HG03064 (cell line): ENCODE data around the gene AP3B2.
"Not testable (repeated sequence)": the region's sequence is repeated elsewhere in the genome, so short reads cannot be mapped to it uniquely, and the experiment has no call there.

Experiments
- ATAC-seq: cut with Tn5 transposase; IDR thresholded peaks from one replicate; pipeline ENCODE4 v1.9.1; 2021; ENCODE audit warnings: low read depth; ENCODE audit not compliant: unreplicated experiment

Gene AP3B2, protein sequence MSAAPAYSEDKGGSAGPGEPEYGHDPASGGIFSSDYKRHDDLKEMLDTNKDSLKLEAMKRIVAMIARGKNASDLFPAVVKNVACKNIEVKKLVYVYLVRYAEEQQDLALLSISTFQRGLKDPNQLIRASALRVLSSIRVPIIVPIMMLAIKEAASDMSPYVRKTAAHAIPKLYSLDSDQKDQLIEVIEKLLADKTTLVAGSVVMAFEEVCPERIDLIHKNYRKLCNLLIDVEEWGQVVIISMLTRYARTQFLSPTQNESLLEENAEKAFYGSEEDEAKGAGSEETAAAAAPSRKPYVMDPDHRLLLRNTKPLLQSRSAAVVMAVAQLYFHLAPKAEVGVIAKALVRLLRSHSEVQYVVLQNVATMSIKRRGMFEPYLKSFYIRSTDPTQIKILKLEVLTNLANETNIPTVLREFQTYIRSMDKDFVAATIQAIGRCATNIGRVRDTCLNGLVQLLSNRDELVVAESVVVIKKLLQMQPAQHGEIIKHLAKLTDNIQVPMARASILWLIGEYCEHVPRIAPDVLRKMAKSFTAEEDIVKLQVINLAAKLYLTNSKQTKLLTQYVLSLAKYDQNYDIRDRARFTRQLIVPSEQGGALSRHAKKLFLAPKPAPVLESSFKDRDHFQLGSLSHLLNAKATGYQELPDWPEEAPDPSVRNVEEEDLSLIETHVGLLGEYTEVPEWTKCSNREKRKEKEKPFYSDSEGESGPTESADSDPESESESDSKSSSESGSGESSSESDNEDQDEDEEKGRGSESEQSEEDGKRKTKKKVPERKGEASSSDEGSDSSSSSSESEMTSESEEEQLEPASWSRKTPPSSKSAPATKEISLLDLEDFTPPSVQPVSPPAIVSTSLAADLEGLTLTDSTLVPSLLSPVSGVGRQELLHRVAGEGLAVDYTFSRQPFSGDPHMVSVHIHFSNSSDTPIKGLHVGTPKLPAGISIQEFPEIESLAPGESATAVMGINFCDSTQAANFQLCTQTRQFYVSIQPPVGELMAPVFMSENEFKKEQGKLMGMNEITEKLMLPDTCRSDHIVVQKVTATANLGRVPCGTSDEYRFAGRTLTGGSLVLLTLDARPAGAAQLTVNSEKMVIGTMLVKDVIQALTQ

GRCh38 chr15:82709421-82710207, at the start of gene AP3B2:
AP3B2 (minus strand) TSS chr15:82709875; CDS start chr15:82709706, 169 bp downstream.
- peak; percentile 97 for ATAC-seq

DNA sequence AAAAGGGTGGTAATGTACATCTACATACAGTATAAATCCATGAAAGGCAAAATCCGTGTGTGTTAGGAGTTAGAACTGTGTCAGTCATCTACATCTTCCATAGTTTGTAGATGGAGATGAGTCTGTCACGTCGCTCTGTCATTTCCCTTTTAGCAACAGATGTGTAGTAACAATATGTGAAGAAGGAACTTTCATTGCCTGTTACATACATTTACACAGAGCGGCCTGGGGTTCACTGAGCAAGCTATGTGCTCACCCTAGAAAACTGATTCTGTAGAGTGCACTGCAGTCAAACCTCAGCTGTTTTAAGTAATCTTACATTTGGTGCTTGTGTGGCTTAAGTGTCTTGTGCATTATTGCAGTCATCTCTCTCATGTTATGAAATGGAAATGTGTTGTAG, 41.6 kb upstream of the AP3B2 start:
- ATAC-seq: no peak

- peak; percentile 23 for ATAC-seq
Measured at GRCh38 chr15:82750831-82751180, 41.1 kb upstream of the AP3B2 start.

DNA sequence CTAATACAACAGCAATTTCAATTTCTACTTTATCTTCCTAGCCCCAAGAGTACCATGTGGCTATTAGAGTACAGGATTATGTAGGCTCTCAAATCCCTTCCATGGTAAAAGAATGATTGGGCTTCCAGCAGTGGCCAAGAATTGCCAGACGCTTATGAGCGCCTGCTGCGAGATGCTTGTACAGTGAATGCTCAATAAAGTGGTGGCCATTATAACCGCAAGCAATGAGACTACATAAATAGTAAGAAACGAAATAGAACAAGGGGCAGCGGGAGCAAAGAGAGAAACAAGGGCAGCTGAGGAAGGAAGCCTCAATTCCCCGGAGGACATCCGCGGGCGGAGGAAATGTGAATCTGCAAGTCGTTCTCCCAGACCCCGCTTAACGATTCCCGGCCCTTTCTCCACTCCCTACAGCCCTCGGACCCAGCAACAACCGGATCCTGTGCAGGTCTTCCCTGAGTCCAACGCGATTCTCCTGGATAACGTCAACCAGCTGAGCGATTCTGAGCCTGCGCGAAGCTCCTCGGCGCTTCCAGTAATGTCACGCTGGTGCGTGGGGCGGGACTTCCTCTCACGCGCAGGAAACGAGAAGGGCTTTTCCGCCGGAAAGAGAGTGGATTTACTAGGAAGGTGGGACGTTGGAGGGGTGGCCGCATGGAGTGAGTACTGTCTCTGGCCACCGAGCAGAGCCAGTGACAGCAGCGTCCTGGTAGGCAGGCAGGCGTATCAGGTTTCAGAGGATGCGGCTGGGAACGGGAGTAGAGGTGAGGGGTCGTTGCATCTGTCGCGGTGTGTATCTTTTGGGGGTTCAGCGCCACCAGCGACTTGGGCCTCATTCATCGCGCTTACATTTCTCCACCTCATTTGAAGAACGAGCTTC, 40.5 kb upstream of the AP3B2 start:
- peak; percentile 96 for ATAC-seq

- no peak for ATAC-seq
Measured at GRCh38 chr15:82748315-82748714, 38.6 kb upstream of the AP3B2 start.

DNA sequence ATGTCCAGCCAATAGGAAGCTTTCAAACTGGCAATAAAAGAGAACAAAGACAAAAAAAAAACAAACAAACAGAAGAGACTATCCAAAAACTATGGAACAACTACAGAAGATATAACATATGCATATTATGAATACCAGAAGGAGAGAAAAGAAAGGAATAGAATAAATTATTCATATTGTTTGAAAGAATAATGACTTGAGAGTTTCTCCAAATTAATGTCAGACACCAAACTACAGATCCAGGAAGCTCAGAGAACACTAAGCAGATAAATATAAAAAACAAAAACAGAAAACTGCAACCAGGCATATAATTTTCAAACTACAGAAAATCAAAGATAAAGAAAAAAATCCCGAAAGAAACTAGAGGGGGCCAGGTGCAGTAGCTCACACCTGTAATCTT, 34.1 kb upstream of the AP3B2 start:
- ATAC-seq: no peak

- ATAC-seq: no peak
Measured at GRCh38 chr15:82742134-82742533, 32.5 kb upstream of the AP3B2 start.

GRCh38 chr15:82739086-82739485, 29.4 kb upstream of the AP3B2 start:
- ATAC-seq: no peak

DNA sequence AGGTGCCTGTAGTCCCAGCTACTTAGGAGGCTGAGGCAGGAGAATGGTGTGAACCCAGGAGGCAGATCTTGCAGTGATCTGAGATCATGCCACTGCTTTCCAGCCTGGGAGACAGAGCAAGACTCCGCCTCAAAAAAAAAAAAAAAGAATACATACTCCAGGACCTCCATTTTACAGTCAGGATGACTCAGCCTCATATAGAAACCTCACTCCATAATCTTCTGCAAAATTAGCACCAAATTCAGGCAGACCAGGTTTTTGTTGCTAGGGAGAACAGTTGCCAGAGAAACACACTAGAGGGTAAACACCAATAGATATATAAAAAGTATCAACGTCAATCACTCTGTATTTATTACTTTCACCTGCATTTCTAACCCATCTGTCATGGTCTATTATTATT, 28.3 kb upstream of the AP3B2 start:
- no peak for ATAC-seq

- no peak for ATAC-seq
Measured at GRCh38 chr15:82731527-82731926, 21.9 kb upstream of the AP3B2 start.

- ATAC-seq: no peak
Measured at GRCh38 chr15:82730022-82730530, 20.4 kb upstream of the AP3B2 start.

DNA sequence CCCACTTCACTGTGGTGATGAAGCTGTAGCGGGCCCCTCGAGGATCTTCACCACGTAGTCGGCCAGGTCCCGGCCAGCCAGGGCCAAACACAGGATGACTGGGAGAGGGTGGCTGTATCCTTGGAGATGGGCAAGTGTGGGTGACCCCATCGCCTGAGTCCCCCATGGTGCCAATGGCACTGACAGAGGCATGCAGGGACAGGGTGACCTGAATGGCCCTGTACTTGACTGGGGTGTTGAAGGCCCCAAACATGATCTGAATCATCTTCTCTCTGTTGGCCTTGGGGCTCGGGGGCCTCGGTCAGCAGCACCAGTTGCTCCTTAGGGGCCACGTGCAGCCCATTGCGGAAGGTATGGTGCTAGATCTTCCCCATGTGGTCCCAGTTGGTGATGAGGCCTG, 17.1 kb upstream of the AP3B2 start:
- ATAC-seq: no peak

GRCh38 chr15:82715003-82715402, 5.3 kb upstream of the AP3B2 start:
- ATAC-seq: no peak

DNA sequence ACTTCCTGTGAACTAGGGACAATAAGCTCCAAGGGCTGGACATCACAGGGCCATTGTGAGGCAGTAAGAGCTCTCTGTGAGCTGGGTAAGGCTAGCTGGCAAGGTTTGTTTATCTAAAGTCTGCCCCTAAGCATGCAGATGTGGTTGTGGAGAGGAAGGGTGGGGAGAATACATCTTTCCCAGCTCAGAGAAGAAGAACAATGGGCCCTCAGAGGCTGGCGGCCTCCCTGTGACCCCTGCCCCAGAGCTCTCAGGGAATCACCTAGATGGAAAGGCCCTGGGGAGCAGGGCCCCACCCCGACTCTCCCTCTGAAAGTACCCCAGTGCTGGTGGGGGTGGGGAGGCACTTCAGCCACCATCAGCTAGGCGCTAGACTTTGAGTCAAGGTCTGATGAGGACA, 4.3 kb upstream of the AP3B2 start:
- no peak for ATAC-seq

GRCh38 chr15:82712036-82712435, 2.4 kb upstream of the AP3B2 start:
- ATAC-seq: no peak

DNA sequence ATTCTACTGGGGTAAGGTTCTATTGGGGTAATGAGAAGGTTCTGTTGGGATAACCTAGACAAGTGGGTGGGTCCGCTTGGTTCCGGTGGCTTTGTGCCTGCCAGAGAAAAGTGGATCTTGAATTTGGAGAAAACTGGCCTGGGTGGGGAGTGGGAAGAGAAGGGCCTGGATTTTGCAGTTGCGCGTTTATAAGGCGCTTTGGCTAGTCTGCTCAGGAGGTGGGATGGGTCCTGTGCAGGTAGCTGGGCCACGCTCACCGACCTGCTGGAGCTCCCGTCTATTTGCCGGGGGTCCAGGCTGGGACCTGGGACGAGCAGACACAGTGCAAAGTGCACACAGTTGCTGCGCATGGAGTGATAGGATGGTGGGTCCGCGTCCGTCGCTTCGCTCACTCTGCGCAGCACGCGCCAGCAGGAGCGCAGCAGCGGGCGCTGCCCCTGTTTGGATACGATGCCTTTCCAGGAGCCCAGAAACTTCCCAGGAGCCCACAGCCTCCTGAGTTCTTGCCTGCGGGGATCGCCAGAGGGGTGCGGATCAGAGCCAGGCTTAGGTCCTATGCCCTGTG, 1.3 kb upstream of the AP3B2 start:
- ATAC-seq: no peak

GRCh38 chr15:82710208-82710555, 507 bp upstream of the AP3B2 start:
- ATAC-seq: no peak

DNA sequence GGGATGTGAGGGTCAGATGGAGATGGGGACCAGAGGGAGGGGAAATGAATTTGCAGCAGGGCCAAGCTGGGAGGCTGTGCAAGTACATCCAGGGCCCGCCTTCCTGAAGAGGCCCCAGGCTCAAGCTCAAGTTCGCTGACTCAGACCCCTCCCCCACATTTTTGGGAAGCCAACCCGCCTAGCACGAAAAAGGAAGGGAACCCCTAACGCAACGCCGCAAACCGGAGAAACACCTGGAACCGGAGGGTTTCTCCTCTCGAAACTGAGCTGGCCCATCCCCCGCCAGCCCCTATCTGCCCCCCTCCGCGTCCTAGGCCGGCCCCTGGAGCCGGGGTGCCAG, 624 bp downstream of the AP3B2 start:
- ATAC-seq: no peak

- ATAC-seq: not testable (repeated sequence)
Measured at GRCh38 chr15:82705856-82706255, 3.8 kb downstream of the AP3B2 start.
